SK-N-SH (cell line): ENCODE data around the gene YAP1. TPM values are rescaled to one million over a fixed set of nuclear protein-coding genes. Genes with fewer than 3 reads are reported as not detected.

Source experiments
- CTCF ChIA-PET: fragments of 300-600, 350-600 bp; formaldehyde crosslinking; extraction: SDS; loops from one replicate; lab custom pipeline; 2021; lab: Yijun Ruan, JAX
- POLR2A ChIA-PET: fragments of 350-600 bp; sonication (Branson Sonifier 250); formaldehyde crosslinking; extraction: SDS; loops from one replicate; lab custom pipeline; 2020; ENCODE audit warnings: antibody characterized with exemption, inconsistent platforms; lab: Yijun Ruan, JAX
- DNase-seq: peaks from one replicate; pipeline ENCODE4 v3.0.0; 2012
- H2AFZ ChIP-seq: fragments of 200-600 bp; sonication (generic); 2 replicates; pipeline ENCODE4 v1.8.1; 2016; ENCODE audit warnings: antibody characterized with exemption, mild to moderate bottlenecking, low read depth
- H3F3A ChIP-seq: fragments of 200-600 bp; sonication (generic); replicated peaks from 2 replicates; pipeline ENCODE3; 2016; ENCODE audit warnings: antibody characterized with exemption, mild to moderate bottlenecking; ENCODE audit not compliant: insufficient read depth
- H3K27ac ChIP-seq, 2 experiments: fragments of 200-500 bp in 1 of 2; fragments of 200-600 bp in 1 of 2; sonication (Bioruptor generic) in 1 of 2; sonication (generic), shearing (Covaris generic) in 1 of 2; 2 replicates each; pipeline versions ENCODE4 v1.5.1 to v1.6.1; 2014 to 2016; ENCODE audit warnings: low read depth in 2 of 2, inconsistent platforms in 1 of 2, low read length in 1 of 2, mild to moderate bottlenecking in 1 of 2, mixed read lengths in 1 of 2
- H3K27me3 ChIP-seq: fragments of 200-600 bp; sonication (generic), shearing (Covaris generic); 2 replicates; pipeline ENCODE4 v1.6.1; 2016; ENCODE audit warnings: mixed run types; ENCODE audit not compliant: insufficient read depth
- H3K36me3 ChIP-seq, 2 experiments: fragments of 200-500 bp in 1 of 2; fragments of 200-600 bp in 1 of 2; sonication (Bioruptor generic) in 1 of 2; sonication (generic) in 1 of 2; replicated peaks in 1 of 2; 2 replicates each; pipeline versions ENCODE3 to v1.5.1; 2014 to 2016; ENCODE audit warnings: low read length in 1 of 2, mild to moderate bottlenecking in 1 of 2; ENCODE audit not compliant: insufficient read depth in 2 of 2, control insufficient read depth in 1 of 2
- H3K4me1 ChIP-seq, 2 experiments: fragments of 200-500 bp in 1 of 2; fragments of 200-600 bp in 1 of 2; sonication (Bioruptor generic) in 1 of 2; sonication (generic), shearing (Covaris generic) in 1 of 2; 2 replicates each; pipeline versions ENCODE4 v1.5.1 to v1.6.1; 2014 to 2016; ENCODE audit warnings: low read depth in 1 of 2, low read length in 1 of 2, mixed run types in 1 of 2; ENCODE audit not compliant: insufficient read depth in 2 of 2, control insufficient read depth in 1 of 2
- H3K4me2 ChIP-seq: fragments of 200-600 bp; sonication (generic), shearing (Covaris generic); 2 replicates; pipeline ENCODE4 v1.6.1; 2017; ENCODE audit warnings: mixed run types
- H3K4me3 ChIP-seq, 2 experiments: fragments of 200-500 bp in 1 of 2; fragments of 200-600 bp in 1 of 2; sonication (Bioruptor generic) in 1 of 2; sonication (generic), shearing (Covaris generic) in 1 of 2; 2 replicates each; pipeline versions ENCODE4 v1.5.1 to v1.8.1; 2014 to 2016; ENCODE audit warnings: low read depth in 2 of 2, inconsistent platforms in 1 of 2, low read length in 1 of 2, mild to moderate bottlenecking in 1 of 2, mixed read lengths in 1 of 2, moderate library complexity in 1 of 2
- H3K79me2 ChIP-seq: fragments of 200-600 bp; sonication (generic); 2 replicates; pipeline ENCODE4 v1.8.1; 2017; ENCODE audit warnings: mild to moderate bottlenecking; ENCODE audit not compliant: insufficient read depth
- H3K9ac ChIP-seq: fragments of 200-600 bp; sonication (generic); 2 replicates; pipeline ENCODE4 v1.6.1; 2017; ENCODE audit warnings: mixed run types
- H3K9me2 ChIP-seq: fragments of 200-600 bp; sonication (generic); 2 replicates; pipeline ENCODE4 v1.6.1; 2017; ENCODE audit warnings: mixed run types
- H3K9me3 ChIP-seq: fragments of 200-600 bp; sonication (generic); 2 replicates; pipeline ENCODE4 v1.6.1; 2017; ENCODE audit warnings: mixed run types, mild to moderate bottlenecking, moderate library complexity
- H4K20me1 ChIP-seq: fragments of 200-600 bp; sonication (generic); 2 replicates; pipeline ENCODE4 v1.6.1; 2017; ENCODE audit warnings: mild to moderate bottlenecking, mixed run types; ENCODE audit not compliant: insufficient read depth
- ELF1 ChIP-seq: IDR thresholded peaks from 2 replicates; pipeline ENCODE4 v1.4.0; 2012
- EP300 ChIP-seq, 2 experiments: IDR thresholded peaks; 2 replicates each; pipeline versions ENCODE4 v1.4.0 to v1.6.1; 2012; ENCODE audit warnings: borderline replicate concordance in 1 of 2, low read depth in 1 of 2, low read length in 1 of 2
- EZH2phosphoT487 ChIP-seq: fragments of 200-600 bp; sonication (generic); IDR thresholded peaks from 2 replicates; pipeline ENCODE4 v1.6.1; 2017; ENCODE audit warnings: low read depth, mixed run types, mild to moderate bottlenecking, antibody characterized with exemption, moderate library complexity, borderline replicate concordance
- FOSL2 ChIP-seq: IDR thresholded peaks from 2 replicates; pipeline ENCODE4 v1.4.0; 2012; ENCODE audit warnings: low read depth, mild to moderate bottlenecking, moderate library complexity, borderline replicate concordance
- FOXJ3 ChIP-seq: sonication (generic); formaldehyde crosslinking; IDR thresholded peaks from 2 replicates; pipeline ENCODE4 v1.5.1; 2020; ENCODE audit warnings: mild to moderate bottlenecking, missing genetic modification reagents
- GATA2 ChIP-seq: sonication (generic); formaldehyde crosslinking; IDR thresholded peaks from 2 replicates; pipeline ENCODE4 v1.5.0; 2020; ENCODE audit warnings: mild to moderate bottlenecking, missing genetic modification reagents
- MXI1 ChIP-seq: IDR thresholded peaks from 2 replicates; pipeline ENCODE4 v1.6.1; 2012; ENCODE audit warnings: mild to moderate bottlenecking, low read depth, low read length, improper control_type of control experiment
- NRF1 ChIP-seq: IDR thresholded peaks from 2 replicates; pipeline ENCODE4 v1.6.1; 2012; ENCODE audit warnings: low read depth, mild to moderate bottlenecking, low read length
- POLR2AphosphoS5 ChIP-seq: IDR thresholded peaks from 2 replicates; pipeline ENCODE4 v1.6.1; 2012; ENCODE audit warnings: low read depth, low read length
- RAD21 ChIP-seq: IDR thresholded peaks from 2 replicates; pipeline ENCODE4 v1.6.1; 2012; ENCODE audit warnings: mild to moderate bottlenecking, low read length
- RFX5 ChIP-seq: IDR thresholded peaks from 2 replicates; pipeline ENCODE4 v1.6.1; 2012; ENCODE audit warnings: mild to moderate bottlenecking, improper control_type of control experiment, low read length
- RXRA ChIP-seq: IDR thresholded peaks from 2 replicates; pipeline ENCODE4 v1.4.0; 2012; ENCODE audit warnings: low read depth, mild to moderate bottlenecking, borderline replicate concordance
- SMC3 ChIP-seq: IDR thresholded peaks from 2 replicates; pipeline ENCODE4 v1.6.1; 2012; ENCODE audit warnings: low read depth, low read length, improper control_type of control experiment
- TAF1 ChIP-seq: IDR thresholded peaks from 2 replicates; pipeline ENCODE4 v1.6.1; 2012; ENCODE audit warnings: low read depth, mild to moderate bottlenecking, low read length, moderate library complexity, borderline replicate concordance
- TCF12 ChIP-seq: IDR thresholded peaks from 2 replicates; pipeline ENCODE4 v1.4.0; 2012
- TEAD4 ChIP-seq: IDR thresholded peaks from 2 replicates; pipeline ENCODE4 v1.4.0; 2012; ENCODE audit warnings: mild to moderate bottlenecking, borderline replicate concordance; ENCODE audit not compliant: insufficient read depth
- YY1 ChIP-seq: IDR thresholded peaks from 2 replicates; pipeline ENCODE4 v1.4.0; 2012; ENCODE audit warnings: low read depth, mild to moderate bottlenecking
- WGBS: methylation state at CpG from one replicate; pipeline ENCODE4 v1.1.6; 2017; ENCODE audit warnings: low lambda C conversion rate; 5-methylcytosine and 5-hydroxymethylcytosine counted together
- polyA plus RNA-seq, 3 experiments: library from polyadenylated mRNA; depleted of rRNA; stranded (reverse); fragments of >200 nt; gene quantifications; 2 replicates each; pipeline ENCODE4 v1.2.3, GENCODE V29; 2012
- TF ChIP-seq, protein P1 (sequence below): IDR thresholded peaks from 2 replicates; pipeline ENCODE4 v1.4.0; 2012; ENCODE audit warnings: low read depth, borderline replicate concordance
- TF ChIP-seq, protein P2 (sequence below): fragments of 150-350 bp; IDR thresholded peaks from 2 replicates; pipeline ENCODE4 v1.6.1; 2016; ENCODE audit warnings: mild to moderate bottlenecking, low read depth, low read length
- TF ChIP-seq, protein P3 (sequence below): fragments of 200-600 bp; sonication (generic); IDR thresholded peaks from 2 replicates; pipeline ENCODE4 v1.6.1; 2017; ENCODE audit warnings: antibody characterized with exemption, mild to moderate bottlenecking, moderate library complexity

The YAP1 gene
- polyA plus RNA-seq, 1 of the 3 experiments (the other 2 are of a cell fraction): 53.2 TPM

DNA sequence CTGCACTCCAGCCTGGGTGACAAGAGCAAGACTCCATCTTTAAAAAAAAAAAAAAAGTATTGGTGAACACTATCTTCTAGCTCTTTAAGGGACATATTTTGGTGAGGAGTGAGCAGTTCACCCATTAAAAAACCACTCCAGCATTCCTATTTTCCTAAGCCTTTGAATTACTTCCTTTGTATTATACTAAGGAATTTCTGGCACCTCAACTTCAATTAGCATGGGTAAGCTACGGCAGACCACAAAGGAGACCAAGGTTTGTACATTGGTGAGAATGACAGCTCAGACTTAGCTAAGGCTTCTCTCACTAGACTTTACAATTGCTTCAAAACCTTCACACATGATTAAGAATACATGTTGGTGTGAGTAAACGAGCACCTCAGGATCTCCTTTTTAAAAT lies 150.0 kb downstream of the YAP1 start:
- Histone ChIP-seq H3K36me3 (no peaks in the 10 kb centered on the region), H3K79me2 (no peaks in the 10 kb centered on the region), H3K9ac (no peak overlapping the region), H3F3A (peaks cover 4% of the 10 kb centered on the region), H2AFZ (no peak overlapping the region), H3K4me2 (no peak overlapping the region), H3K4me3 (no peak overlapping the region), H3K4me1 (peaks cover 0 to 7% of the 10 kb centered on the region in 2 experiments; a peak in 1 of 4 replicates), H3K27ac (no peak overlapping the region), H3K9me2 (no peaks in the 10 kb centered on the region), H4K20me1 (no peaks in the 10 kb centered on the region), H3K9me3 (no peaks in the 10 kb centered on the region), H3K27me3 (no peaks in the 10 kb centered on the region)
- TF ChIP-seq, protein P1, sequence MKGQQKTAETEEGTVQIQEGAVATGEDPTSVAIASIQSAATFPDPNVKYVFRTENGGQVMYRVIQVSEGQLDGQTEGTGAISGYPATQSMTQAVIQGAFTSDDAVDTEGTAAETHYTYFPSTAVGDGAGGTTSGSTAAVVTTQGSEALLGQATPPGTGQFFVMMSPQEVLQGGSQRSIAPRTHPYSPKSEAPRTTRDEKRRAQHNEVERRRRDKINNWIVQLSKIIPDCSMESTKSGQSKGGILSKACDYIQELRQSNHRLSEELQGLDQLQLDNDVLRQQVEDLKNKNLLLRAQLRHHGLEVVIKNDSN: no peak
- TF ChIP-seq FOXJ3 (CRISPR knock-in tag) (no peak), FOSL2 (no peak), TAF1 (no peak), YY1 (no peak), RAD21 (no peak), SMC3 (no peak), EZH2phosphoT487 (no peak), POLR2AphosphoS5 (no peak), TCF12 (no peak), ELF1 (no peak), NRF1 (no peak)
- TF ChIP-seq, protein P2, sequence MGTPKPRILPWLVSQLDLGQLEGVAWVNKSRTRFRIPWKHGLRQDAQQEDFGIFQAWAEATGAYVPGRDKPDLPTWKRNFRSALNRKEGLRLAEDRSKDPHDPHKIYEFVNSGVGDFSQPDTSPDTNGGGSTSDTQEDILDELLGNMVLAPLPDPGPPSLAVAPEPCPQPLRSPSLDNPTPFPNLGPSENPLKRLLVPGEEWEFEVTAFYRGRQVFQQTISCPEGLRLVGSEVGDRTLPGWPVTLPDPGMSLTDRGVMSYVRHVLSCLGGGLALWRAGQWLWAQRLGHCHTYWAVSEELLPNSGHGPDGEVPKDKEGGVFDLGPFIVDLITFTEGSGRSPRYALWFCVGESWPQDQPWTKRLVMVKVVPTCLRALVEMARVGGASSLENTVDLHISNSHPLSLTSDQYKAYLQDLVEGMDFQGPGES: no peak
- TF ChIP-seq, protein P3, sequence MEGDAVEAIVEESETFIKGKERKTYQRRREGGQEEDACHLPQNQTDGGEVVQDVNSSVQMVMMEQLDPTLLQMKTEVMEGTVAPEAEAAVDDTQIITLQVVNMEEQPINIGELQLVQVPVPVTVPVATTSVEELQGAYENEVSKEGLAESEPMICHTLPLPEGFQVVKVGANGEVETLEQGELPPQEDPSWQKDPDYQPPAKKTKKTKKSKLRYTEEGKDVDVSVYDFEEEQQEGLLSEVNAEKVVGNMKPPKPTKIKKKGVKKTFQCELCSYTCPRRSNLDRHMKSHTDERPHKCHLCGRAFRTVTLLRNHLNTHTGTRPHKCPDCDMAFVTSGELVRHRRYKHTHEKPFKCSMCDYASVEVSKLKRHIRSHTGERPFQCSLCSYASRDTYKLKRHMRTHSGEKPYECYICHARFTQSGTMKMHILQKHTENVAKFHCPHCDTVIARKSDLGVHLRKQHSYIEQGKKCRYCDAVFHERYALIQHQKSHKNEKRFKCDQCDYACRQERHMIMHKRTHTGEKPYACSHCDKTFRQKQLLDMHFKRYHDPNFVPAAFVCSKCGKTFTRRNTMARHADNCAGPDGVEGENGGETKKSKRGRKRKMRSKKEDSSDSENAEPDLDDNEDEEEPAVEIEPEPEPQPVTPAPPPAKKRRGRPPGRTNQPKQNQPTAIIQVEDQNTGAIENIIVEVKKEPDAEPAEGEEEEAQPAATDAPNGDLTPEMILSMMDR: no peak
- WGBS: 70% methylated on average over 2 of the region's 2 CpGs
- ChIA-PET CTCF (interaction anchor here (1.0 to 1.1 kb wide), 2 partner anchors 28 to 34 kb away, joined by 3 to 4 read pairs; no protein-coding TSS in a partner anchor), POLR2A (no interaction called here)
- no peak for DNase-seq

DNA sequence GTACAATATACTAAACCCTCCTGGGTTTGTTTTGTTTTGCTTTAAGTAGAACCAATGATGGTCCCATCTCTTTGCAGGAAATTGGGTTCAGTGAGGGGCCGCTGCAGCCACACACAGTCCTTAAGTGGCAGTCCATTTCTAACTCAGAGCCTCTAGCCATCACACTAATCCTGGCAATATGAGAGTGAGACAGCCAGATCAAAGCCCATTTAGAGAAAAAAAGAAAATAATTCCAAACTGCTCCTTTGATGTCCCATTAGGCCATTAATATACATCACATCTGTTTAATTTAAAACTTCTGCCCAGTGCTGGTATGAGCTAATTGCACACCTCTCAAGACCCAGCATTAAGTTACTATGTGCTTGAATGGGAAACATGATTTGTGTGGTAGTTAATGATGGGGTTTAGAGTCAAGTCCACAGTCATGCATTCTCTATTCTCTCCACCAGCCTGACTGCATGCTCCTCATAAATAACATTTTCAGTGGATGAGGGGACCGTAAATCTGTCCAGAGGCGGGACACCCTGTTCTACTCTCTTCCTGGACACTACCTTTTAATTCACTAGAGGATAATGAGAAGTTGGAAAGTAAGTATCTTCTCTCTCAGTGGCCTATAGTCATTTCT lies 153.2 kb downstream of the YAP1 start:
- CTCF ChIA-PET: no interaction called here
- no peaks in the 10 kb centered on the region for H3K79me2 ChIP-seq
- no peaks in the 10 kb centered on the region for H4K20me1 ChIP-seq
- H3K27ac ChIP-seq: no peak overlapping the region
- no peaks in the 10 kb centered on the region for H3K9me3 ChIP-seq
- no peaks in the 10 kb centered on the region for H3K36me3 ChIP-seq
- DNase-seq: no peak
- peaks cover 32% of the 10 kb centered on the region for H3F3A ChIP-seq
- 91% methylated on average over 3 of the region's 3 CpGs for WGBS
- no peaks in the 10 kb centered on the region for H3K27me3 ChIP-seq
- no peaks in the 10 kb centered on the region for H3K9me2 ChIP-seq
- peaks cover 0 to 14% of the 10 kb centered on the region in 2 experiments; a peak in 3 of 4 replicates for H3K4me1 ChIP-seq
- H3K4me2 ChIP-seq: no peak overlapping the region
- no peak overlapping the region for H3K9ac ChIP-seq
- no peak overlapping the region for H3K4me3 ChIP-seq
- no peak overlapping the region for H2AFZ ChIP-seq
- POLR2A ChIA-PET: no interaction called here
- no peak for TF ChIP-seq EP300 (IDR thresholded peaks at IDR 0.05; ENCODE audit: borderline replicate concordance in 1 of 2, low read depth in 1 of 2, low read length in 1 of 2)
- TF ChIP-seq NRF1: no peak
- TF ChIP-seq MXI1: no peak
- TF ChIP-seq POLR2AphosphoS5: no peak
- TF ChIP-seq, protein P2: no peak
- no peak for TF ChIP-seq RFX5
- no peak for TF ChIP-seq GATA2
- no peak for TF ChIP-seq RXRA
- no peak for TF ChIP-seq EZH2phosphoT487
- TF ChIP-seq TEAD4: no peak
